Fibroblast of gingiva (primary cell): ENCODE measurements around the gene NANOS1.
"Not testable (repeated sequence)": the region's sequence is repeated elsewhere in the genome, so short reads cannot be mapped to it uniquely, and the experiment has no call there.

Experiments used
- DNase-seq: peaks from one replicate; pipeline ENCODE4 v3.0.0-alpha.2; 2011; ENCODE audit warnings: low read depth

The NANOS1 gene

GRCh38 chr10:119007211-119007574, 22.3 kb upstream of the NANOS1 start:
- no peak for DNase-seq

DNA sequence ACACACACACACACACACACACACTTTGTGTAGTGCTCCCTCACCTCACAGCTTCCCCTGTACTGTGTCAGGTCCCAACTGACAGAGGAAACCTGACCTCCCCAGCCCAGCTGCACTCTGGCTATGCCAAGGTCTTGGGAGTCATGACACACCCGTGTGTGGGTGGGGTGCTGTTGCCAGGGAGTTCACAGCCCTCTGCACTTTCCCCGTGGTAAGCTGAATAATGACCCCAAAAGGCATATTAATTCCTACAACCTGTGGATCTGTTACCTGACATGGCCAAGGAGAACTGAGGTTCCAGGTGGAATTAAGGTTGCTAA, 8.9 kb upstream of the NANOS1 start:
- DNase-seq, result no peak

DNA sequence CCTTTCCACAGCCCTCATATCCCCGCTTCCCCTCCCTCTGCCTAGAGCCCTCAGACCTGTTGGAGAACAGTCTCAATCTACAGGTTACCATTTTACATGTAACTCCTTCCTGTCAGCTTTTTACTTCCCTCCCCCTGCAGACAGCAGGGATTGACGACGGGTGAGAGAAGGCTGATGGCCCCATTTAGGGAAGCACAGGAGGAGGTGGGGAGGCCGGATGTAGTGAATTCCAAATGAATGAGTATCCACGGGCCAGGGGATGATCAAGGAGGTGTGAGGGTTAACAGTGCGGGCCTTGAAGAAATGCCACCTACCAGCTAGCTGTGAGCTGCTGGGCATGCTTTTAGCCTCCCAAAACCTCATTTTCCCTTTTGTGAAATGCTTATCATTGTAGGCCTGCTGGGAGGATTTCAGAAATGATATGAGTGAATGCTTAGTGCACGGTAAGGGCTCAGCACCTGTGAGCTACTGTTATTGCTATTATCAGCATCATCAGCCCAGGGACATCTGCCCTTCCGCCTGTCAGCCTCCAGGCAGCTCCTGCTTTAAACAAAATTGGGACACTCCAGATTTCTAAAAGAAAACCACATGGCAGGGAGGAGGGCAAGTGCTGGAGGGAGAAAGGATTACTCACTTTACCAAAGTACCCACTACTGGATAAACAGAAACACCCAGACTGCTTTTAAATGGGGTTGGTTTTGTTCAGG, 6.5 kb upstream of the NANOS1 start:
- DNase-seq, result peak; percentile 89

GRCh38 chr10:119023553-119023868, 6.0 kb upstream of the NANOS1 start:
- no peak for DNase-seq

DNA sequence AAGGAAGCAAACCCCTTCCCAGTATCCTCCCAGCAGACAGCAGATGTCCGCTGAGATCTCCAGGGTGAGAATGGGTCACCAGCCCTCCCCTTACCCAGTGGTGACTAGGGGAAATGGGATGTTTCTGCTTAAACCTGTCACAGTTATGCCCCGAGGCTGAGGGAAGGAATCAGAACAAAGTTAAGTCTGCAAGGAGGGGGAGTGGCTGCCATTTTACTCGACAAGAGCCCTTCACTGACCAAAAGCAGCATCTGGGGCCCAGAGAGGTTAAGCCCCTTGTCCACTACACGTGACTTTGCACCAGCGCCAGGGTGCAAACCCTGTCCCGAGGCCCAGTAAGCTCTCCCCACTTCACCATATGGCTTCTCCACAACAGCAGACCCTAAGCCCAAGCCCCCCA, 4.6 kb upstream of the NANOS1 start:
- DNase-seq, result peak; percentile 10

DNA sequence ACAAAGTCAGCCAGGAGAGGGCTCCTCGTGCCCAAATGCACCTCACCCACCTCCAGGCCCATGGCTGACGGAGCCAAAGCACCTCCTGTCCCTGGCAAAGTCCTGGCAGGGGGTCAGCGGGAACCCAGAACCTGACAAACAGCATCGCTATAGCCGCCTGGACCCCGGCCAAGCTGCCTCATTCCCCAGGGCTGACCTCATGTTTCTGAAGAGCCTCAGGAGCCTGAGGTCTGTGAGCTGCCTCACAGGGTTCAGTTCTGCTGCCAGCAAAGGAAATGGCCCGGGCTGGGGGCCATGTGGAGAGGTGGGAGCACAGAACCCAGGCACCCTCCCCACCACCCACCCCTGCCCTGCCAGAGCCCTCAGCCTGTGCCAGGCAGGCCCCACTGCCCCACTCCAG, 4.2 kb upstream of the NANOS1 start:
- peak; percentile 77 for DNase-seq

DNA sequence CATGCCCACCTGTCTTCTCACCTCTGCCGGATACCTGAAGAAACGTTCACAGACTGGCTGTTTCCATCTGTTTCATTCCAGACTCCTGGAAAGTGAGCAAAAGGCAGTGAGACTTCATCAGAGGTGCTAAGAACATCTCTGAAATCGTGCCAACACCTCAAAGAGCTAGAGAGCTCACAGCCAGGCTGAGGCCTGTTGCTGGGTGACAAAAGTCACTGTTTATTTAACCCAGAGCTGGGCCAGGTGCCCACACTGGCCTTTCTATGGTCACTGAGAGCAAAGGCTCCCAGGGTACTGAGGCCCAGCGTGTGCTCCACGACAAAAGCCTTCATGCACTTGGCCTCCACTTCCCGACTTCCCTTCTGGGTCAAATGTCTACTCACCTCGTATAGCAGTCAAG, 3.7 kb upstream of the NANOS1 start:
- DNase-seq, result peak; percentile 10

DNA sequence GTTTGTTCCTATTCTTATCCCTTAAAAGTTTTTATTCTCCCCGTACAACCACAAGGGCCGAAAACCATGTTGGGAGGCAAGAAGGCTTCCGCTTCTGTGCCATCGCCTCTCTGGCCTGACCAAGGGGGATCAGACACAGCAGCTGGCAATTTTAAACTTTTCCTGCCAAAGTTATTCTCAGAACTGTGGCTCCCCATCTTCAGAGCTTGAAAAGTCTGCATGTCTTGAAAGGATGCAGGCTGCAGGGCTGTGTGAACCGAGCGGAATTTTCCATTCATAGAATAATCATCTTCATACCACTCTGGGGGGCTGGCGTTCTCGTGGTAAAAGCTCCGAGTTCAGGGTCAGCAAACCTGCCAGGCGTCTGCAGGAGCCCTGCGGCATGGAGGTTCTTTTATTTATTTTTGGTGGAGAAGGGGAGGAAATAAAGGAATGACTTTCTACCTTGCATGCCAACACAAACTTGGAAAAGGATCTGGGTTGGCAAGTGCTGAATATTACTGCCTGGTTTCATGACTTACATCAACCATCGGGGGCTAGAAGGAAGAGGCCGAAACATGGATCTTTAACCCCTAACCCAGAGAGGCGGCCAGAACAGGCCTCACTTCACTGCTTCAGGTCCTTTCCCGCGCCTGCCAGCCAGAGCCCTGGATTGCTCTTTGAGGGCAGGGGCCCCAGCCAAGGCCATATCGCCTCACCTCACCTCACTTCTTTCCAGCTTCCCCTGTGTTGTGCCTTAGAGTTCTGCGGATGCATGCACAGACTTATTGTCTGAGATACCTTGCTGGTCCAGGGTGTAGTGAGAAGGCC, 3.0 kb upstream of the NANOS1 start:
- DNase-seq, result peak; percentile 66

DNA sequence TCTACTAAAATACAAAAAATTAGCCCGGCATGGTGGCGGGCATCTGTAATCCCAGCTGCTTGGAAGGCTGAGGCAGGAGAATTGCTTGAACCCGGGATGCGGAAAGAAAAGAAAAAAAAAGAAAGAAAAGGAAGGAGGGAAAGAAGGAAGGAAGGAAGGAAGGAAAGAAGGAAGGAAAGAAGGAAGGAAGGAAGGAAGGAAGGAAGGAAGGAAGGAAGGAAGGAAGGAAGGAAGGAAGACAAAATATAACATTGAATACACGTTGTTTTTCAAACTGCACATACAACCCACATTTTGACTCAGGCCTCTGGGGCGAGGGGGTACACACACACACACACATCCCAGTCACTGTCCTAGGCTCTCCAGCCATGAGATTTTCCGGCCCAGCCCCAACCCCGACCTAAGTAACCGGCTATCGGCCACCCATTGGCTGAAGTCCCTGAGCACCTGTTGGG, 1.0 kb upstream of the NANOS1 start:
- DNase-seq, result not testable (repeated sequence)

DNA sequence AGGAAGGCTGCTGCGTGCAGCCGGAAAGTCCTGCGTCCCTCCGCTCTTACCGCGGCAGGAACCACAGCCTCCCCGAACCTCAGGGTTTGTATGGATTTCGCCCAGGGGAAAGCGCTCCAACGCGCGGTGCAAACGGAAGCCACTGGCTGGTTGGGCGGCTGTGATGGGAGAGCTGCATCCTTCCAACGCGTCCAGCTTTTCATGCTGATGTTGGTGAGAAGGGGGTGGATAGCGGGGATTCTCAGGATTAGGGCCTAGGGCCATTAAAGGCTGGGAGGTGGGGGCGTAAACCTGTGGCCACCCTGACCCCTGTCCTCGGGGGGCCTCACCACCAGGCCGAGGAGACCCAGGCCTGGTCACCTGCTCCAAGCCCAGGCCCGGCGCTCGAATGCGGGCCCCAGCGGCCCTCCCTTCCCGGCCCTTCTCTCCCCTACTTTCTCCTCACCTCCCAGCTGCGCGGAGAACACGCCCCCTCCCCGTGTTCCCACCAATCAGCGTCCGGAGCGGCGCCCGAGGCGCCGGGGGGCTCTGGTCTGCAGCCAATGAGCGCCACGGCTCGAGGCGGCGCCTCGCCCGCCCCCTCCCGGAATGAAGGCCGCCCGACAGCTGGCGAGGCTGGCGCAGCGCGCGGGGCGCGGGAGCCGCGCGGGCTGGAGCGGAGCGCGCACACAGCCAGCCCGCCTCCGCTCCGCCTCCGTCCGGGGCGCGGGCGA, 458 bp upstream of the NANOS1 start:
- peak; percentile 82 for DNase-seq

DNA sequence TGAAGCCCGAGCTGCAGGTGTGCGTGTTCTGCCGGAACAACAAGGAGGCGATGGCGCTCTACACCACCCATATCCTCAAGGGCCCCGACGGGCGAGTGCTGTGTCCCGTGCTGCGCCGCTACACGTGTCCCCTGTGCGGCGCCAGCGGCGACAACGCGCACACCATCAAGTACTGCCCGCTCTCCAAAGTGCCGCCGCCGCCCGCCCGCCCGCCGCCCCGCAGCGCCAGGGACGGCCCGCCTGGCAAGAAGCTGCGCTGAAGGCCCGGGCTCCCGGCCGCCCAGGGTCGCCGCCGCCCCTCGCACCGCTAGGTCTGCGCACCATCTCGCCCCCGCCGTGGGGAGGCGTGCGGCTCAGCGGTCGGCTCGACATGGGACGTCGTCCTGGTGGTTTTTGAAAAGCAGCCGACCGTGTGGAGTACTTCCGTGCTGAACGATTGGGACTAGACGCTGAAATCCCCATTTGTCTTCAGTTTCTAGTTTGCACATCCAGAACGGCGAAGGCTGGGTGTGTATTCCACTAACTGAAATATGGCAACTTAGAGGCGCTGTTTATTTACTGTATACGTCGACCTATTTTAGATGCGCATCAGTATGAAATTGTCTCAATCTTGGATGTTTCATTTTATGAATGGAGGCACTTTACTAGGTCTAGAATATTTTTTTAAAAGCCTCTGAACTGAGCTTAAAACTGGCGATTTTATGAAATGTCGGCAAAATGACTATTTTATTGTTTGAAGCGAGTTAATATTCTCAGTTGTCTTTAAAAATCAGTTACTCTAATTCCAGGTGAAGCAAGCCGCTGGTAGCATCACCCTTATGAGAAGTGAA, 1.1 kb downstream of the NANOS1 start:
- DNase-seq, result peak; percentile 38

DNA sequence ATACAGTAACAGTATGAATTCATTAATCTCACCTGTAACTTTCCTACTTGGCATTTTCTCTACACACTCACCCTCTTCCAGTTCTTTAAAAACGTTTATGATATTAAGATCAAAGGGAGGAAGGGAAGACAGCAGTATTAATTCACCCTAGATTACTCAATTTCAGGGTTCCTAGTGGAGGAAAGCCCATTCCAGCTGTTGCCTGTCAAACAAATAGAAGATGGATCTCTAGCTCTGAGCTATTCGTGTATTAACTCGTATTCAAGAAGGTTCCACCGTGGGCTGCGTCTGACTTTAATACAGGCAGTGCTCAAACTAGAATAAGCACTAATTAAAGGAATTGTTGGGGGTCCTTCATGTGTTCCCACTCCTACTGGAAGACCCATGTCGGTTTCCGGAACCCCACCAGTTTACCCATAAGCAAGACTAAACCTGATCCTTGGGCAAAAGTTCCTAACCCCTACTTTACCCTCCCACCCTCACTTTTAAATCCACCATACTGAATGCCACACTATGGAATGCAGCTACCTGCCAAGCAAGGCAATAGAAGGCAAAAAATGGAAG, 2.1 kb downstream of the NANOS1 start:
- DNase-seq, result no peak

- DNase-seq, result no peak
These were observed 9.6 kb downstream of the NANOS1 start for GRCh38 chr10:119039161-119039560.

GRCh38 chr10:119041326-119041725, 11.8 kb downstream of the NANOS1 start:
- DNase-seq, result no peak

DNA sequence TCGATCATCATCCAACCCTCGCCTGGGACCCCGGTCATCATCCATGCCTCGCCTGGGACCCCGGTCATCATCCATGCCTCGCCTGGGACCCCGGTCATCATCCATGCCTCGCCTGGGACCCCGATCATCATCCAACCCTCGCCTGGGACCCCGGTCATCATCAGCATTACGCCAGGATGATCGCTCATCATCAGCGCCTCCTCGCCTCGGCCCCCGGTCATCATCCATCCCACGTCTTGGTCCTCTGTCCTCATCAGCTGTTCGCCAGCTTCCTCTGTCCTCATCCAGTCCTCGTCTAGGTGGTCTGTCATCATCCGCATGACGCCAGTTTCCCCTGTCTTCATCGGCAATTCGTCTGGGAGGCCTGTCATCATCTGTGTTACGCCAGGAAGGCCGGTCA, 12.7 kb downstream of the NANOS1 start:
- no peak for DNase-seq

DNA sequence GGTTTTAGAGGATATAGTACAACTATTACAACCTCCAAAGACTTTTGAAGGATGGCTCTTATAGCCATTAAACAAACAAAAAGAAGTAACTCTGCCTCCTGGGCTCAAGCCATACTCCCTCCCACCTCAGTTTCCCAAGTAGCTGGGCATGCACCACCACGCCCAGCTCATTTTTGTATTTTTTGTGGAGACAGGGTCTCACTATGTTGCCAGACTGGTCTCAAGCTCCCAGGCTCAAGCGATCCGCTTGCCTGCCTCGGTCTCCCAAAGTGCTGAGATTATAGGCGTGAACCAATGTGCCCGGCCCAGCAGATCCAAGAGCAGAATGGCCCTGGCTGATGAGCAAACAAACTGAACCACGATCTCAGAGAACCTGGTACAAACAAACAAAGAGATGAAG, 16.0 kb downstream of the NANOS1 start:
- no peak for DNase-seq

DNA sequence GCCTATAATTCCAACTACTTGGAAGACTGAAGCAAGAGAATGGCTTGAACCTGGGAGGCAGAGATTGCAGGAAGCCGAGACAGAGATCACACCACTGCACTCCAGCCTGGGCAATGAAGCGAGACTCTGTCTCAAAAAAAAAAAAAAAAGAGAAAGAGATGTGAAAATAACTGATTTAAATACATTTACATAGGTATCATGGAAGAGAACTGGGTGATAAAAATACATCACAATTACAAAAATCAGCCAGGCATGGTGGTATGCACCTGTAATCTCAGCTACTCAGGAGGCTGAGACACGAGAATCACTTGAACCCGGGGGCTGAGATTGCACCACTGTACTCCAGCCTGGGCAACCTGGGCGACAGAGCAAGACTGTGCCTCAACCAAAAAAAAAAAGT, 19.8 kb downstream of the NANOS1 start:
- DNase-seq, result no peak

- DNase-seq, result no peak
These were observed 20.3 kb downstream of the NANOS1 start for GRCh38 chr10:119049777-119050176.

DNA sequence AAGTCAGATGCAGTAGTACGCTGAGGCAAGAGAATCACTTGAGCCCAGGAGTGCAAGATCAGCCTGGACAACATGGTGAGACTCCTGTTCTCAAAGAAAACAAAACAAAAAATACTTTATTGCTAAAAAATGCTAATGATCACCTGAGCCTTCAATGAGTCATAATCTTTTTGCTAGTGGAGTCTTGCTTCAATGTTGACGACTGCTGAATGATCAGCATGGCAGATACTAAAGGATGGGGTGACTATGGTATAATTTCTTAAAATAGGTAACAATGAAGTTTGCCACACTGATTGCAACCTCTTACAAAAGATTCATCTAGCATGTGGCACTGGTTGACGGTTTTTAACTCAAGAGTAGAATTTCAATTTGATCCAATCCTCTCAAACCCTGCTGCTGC, 22.3 kb downstream of the NANOS1 start:
- no peak for DNase-seq

- DNase-seq, result no peak
These were observed 26.0 kb downstream of the NANOS1 start for GRCh38 chr10:119055472-119055871.

DNA sequence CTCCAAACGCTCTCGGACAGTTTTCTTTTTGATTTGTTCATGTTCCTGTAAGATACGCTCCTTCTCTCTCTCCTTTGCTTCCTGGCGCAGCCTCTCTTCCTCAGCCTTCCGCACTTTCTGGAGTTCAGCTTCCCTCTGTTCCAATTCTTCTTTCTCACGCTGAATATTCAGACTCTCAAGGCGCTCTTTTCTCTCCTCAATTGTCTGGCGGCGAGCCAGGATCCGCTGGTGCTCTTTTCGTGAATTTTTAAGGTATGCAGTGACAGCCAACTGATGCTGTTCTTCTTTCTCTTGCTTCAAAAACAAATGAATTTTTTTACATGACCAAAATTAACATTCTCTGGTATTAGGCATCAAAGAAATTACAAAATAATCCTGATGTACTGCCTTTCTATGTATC, 28.5 kb downstream of the NANOS1 start:
- DNase-seq, result no peak

- no peak for DNase-seq
These were observed 30.0 kb downstream of the NANOS1 start for GRCh38 chr10:119059557-119059956.
